CD4-positive, alpha-beta T cell treated with Interleukin-12 subunit alpha and Interleukin-12 subunit beta, for 1 hour (primary cell): ENCODE data around the gene COL9A2.
A peak's percentile ranks its signal among the peaks of the same experiment; 100 is the strongest.

Experiments used
- DNase-seq: peaks from one replicate; pipeline ENCODE4 v3.0.0-alpha.2; 2020

COL9A2 gene

GRCh38 chr1:40301541-40302299 lies 15.4 kb downstream of the COL9A2 start:
- no peak for DNase-seq

- DNase-seq, result no peak
These were observed 16.0 kb downstream of the COL9A2 start for GRCh38 chr1:40301066-40301465.

GRCh38 chr1:40300651-40301050 lies 16.4 kb downstream of the COL9A2 start:
- no peak for DNase-seq

DNA sequence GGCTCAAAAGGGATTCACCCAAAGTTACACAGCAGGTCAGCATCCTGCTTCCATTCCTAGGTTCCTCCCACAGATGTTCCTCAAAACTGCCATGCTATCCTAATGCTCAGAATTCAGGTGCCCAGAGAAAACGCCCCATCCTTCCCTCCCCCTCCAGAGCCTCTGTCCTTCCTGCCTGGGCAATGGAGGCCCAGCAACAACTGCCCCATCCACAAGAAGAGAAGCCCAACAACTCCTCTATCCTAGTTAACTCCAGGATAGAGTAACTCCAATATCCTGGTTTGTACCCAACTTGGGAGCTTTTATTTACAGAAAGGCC lies 16.9 kb downstream of the COL9A2 start:
- DNase-seq, result no peak

DNA sequence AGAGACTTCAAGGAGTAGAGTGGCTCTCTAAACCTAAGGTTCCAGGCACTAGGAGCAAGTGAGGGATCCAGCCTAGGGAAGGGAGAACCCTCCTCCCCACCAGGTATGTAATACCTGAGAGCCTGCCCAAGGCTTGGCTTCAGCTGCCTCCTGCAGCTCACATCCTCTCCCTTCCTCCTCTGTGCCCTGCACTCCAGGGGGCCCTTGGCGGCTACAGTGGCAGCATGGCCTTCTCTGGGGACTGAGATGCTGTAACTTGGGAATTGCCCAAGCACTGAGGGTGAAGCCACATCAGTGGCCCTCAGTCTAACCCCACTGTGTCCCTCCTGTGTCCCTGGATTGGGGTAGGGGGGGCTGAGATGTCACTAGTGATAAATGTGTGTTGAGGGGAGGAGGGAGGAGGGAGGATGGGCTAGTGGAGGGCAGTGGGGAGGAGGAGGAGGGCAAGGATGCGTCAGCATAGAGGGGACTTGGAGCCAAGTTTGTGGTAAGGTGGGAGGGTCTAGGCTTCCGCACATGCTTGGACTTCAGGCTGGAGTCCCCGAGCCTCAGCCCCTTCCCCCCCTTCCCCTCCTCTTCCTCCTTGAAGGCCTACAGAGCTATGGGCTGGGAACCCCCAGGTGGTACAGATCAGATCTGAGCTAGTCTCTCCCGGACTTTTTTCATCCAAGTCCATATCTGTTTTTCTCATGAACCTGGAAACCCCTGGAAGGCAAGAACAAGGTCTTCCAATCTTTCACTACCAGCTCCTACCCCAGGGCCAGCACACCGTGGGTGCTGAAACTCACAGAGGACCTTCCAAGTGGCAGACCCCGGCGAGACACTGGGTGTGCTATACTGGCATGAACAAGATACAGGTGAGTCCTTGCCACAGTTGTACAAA lies 17.5 kb downstream of the COL9A2 start:
- DNase-seq, result no peak

- DNase-seq, result no peak
These were observed 25.8 kb downstream of the COL9A2 start for GRCh38 chr1:40291293-40291692.

- no peak for DNase-seq
These were observed 35.2 kb downstream of the COL9A2 start for GRCh38 chr1:40281853-40282252.

GRCh38 chr1:40276122-40276521 lies 41.0 kb downstream of the COL9A2 start:
- no peak for DNase-seq

- DNase-seq, result no peak
These were observed 42.8 kb downstream of the COL9A2 start for GRCh38 chr1:40274331-40274730.

GRCh38 chr1:40273547-40274166 lies 43.4 kb downstream of the COL9A2 start:
- DNase-seq, result no peak

- DNase-seq, result no peak
These were observed 44.4 kb downstream of the COL9A2 start for GRCh38 chr1:40272653-40273213.

GRCh38 chr1:40270152-40270834 lies 46.8 kb downstream of the COL9A2 start:
- DNase-seq, result no peak

DNA sequence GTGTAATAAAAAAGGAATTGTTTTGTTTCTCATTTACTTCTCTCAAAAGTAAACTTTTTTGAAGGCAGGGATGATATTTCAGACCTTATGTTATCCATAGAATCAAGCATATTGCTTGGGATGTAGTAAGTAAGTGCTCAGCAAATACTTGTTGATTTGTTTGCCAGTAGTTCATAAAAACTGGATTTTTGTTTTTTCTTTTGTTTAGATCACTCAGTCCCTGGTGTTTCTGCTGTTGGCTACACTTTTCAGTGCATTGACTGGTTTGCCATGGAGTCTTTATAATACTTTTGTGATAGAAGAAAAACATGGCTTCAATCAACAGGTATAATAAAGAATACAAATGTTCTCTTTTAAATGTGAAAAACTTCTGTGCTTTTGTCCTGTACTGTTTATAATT lies 48.9 kb downstream of the COL9A2 start:
- DNase-seq, result no peak

- no peak for DNase-seq
These were observed 49.3 kb downstream of the COL9A2 start for GRCh38 chr1:40267767-40268187.

- DNase-seq, result no peak
These were observed 50.1 kb downstream of the COL9A2 start for GRCh38 chr1:40266786-40267535.

DNA sequence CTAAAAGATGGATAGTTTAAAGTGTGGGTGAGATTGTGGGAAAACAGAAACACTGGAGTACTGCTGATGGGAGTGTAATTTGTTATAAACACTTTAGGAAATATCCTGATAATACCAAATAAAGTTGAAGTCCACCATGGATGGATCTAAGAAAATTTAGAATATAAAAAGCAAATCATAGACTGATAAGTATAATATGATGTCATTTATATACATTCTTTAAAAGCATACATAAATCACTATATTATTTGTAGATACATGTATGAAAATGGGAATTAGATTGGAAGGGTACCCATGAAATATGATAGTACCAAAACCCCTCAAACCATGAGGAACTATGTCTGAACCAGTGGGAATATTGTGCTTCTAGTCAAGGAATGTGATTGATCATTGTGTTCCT lies 51.2 kb downstream of the COL9A2 start:
- DNase-seq, result no peak

DNA sequence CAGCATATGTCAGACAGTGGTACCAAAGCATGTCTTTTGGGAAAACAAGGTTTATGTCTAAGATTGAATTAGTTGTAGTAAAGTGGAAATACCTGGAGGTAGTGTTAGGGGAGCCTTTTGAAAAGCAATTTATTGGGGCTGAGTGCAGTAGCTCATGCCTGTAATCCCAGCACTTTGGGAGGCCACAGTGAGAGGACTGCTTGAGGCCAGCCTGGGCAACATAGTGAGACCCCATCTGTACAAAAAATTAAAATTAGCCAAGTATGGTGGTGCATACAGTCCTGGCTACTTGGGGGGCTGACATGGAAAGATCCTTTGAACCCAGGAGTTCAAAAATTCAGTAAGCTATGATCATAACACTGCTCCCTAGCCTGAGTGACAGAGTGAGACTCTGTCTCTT lies 51.8 kb downstream of the COL9A2 start:
- DNase-seq, result no peak

GRCh38 chr1:40264354-40264781 lies 52.7 kb downstream of the COL9A2 start:
- no peak for DNase-seq

- DNase-seq, result no peak
These were observed 58.7 kb downstream of the COL9A2 start for GRCh38 chr1:40258445-40258769.

GRCh38 chr1:40257688-40258444 lies 59.2 kb downstream of the COL9A2 start, which contains the start of gene ZMPSTE24:
Gene ZMPSTE24, plus strand, starts transcription at chr1:40258236. Its CDS starts 36 bp downstream, at chr1:40258272.
- peak; percentile 98 for DNase-seq

DNA sequence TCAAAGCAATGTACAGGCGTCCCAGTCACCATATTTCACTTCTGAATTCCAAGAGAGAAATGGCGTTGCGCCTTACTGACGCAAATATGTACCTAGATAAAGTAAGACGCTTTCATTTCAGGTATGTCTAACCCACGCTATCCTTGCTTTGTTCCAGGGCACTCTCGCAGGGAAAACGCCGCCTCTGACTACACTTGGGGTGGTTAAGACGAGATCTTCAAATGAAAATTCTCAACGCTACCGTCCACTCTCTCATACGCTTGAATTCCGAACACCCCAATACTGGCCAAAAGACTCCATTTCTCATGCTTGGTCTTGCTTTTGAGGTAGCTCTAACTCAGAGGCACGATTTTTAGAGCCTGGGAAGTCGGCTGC lies 59.8 kb downstream of the COL9A2 start:
- DNase-seq, result no peak
